ENCODE data around the gene SMARCC1.

GRCh38 chr3:47588587-47588986, 193.1 kb downstream of the SMARCC1 start:
- TF ChIP-seq ERG (CRISPR knock-in tag; IDR thresholded peaks at IDR 0.05) (no peak), CTCF (IDR thresholded peaks at IDR 0.05) (no peak), ETV6 (CRISPR knock-in tag; IDR thresholded peaks at IDR 0.05) (no peak), CREB1 (CRISPR knock-in tag; IDR thresholded peaks at IDR 0.05) (no peak), NR1H2 (CRISPR knock-in tag; IDR thresholded peaks at IDR 0.05) (no peak), HMGXB4 (CRISPR knock-in tag; IDR thresholded peaks at IDR 0.05) (no peak), STAT6 (CRISPR knock-in tag; conservative IDR thresholded peaks at IDR 0.05; ENCODE audit: low read depth) (no peak), ATF3 (CRISPR knock-in tag; conservative IDR thresholded peaks at IDR 0.05) (no peak)
